Keratinocyte (primary cell): ENCODE data around the gene ARFRP1. TPM values are rescaled to one million over a fixed set of nuclear protein-coding genes. Genes with fewer than 3 reads are reported as not detected.

Source experiments
- DNase-seq: peaks from one replicate; pipeline ENCODE4 v3.0.0-alpha.2; 2011; ENCODE audit warnings: low read depth, missing footprints, low spot score
- FAIRE-seq: peaks from 2 replicates; lab custom pipeline; 2011; peaks lifted over from hg19 to GRCh38; lab: Jason Lieb, UNC
- H2AFZ ChIP-seq: 2 replicates; pipeline ENCODE4 v1.6.0; 2012; ENCODE audit warnings: low read length, control low read depth, inconsistent platforms; ENCODE audit not compliant: control insufficient read depth
- H3K27ac ChIP-seq: 2 replicates; pipeline ENCODE4 v1.5.1; 2011; ENCODE audit warnings: low read length; ENCODE audit not compliant: control insufficient read depth, insufficient read depth
- H3K27me3 ChIP-seq: 3 replicates; pipeline ENCODE4 v1.6.0; 2011; ENCODE audit warnings: low read length; ENCODE audit not compliant: control insufficient read depth, insufficient read depth; ENCODE audit errors: extremely low read depth
- H3K36me3 ChIP-seq, 2 experiments: 2 replicates in 1 of 2; 3 replicates in 1 of 2; pipeline ENCODE4 v1.5.1; 2011; ENCODE audit warnings: low read length in 2 of 2, mild to moderate bottlenecking in 1 of 2; ENCODE audit not compliant: control insufficient read depth in 2 of 2, insufficient read depth in 2 of 2; ENCODE audit errors: extremely low read depth in 1 of 2
- H3K4me1 ChIP-seq: 3 replicates; pipeline ENCODE4 v1.5.1; 2011; ENCODE audit warnings: low read length; ENCODE audit not compliant: control insufficient read depth, insufficient read depth; ENCODE audit errors: extremely low read depth
- H3K4me2 ChIP-seq: 3 replicates; pipeline ENCODE4 v1.6.0; 2011; ENCODE audit warnings: low read depth, low read length; ENCODE audit not compliant: control insufficient read depth, insufficient read depth; ENCODE audit errors: extremely low read depth
- H3K4me3 ChIP-seq, 3 experiments: fragments of 200-600 bp in 1 of 3; sonication (generic) in 1 of 3; 2 replicates in 2 of 3; 3 replicates in 1 of 3; pipeline ENCODE4 v1.5.1; 2011 to 2016; ENCODE audit warnings: low read length in 3 of 3, mild to moderate bottlenecking in 3 of 3, control low read depth in 2 of 3, inconsistent platforms in 1 of 3, low read depth in 1 of 3, mixed read lengths in 1 of 3, mixed run types in 1 of 3, moderate library complexity in 1 of 3; ENCODE audit not compliant: control insufficient read depth in 2 of 3, insufficient read depth in 2 of 3; ENCODE audit errors: extremely low read depth in 1 of 3
- H3K79me2 ChIP-seq: 2 replicates; pipeline ENCODE4 v1.6.0; 2012; ENCODE audit warnings: low read length; ENCODE audit not compliant: control insufficient read depth, insufficient read depth
- H3K9ac ChIP-seq: 3 replicates; pipeline ENCODE4 v1.6.0; 2011; ENCODE audit warnings: low read length; ENCODE audit not compliant: control insufficient read depth, insufficient read depth; ENCODE audit errors: extremely low read depth
- H3K9me1 ChIP-seq: 3 replicates; pipeline ENCODE4 v1.6.0; 2011; ENCODE audit warnings: low read length; ENCODE audit not compliant: control insufficient read depth, insufficient read depth; ENCODE audit errors: extremely low read depth
- H3K9me3 ChIP-seq: 2 replicates; pipeline ENCODE4 v1.5.1; 2012; ENCODE audit warnings: low read depth, low read length; ENCODE audit not compliant: control insufficient read depth
- H4K20me1 ChIP-seq: 3 replicates; pipeline ENCODE4 v1.6.0; 2011; ENCODE audit warnings: low read length; ENCODE audit not compliant: control insufficient read depth, insufficient read depth; ENCODE audit errors: extremely low read depth
- CTCF ChIP-seq, 3 experiments: IDR thresholded peaks in 1 of 3; conservative IDR thresholded peaks in 1 of 3; optimal IDR thresholded peaks in 1 of 3; 2 replicates in 2 of 3; 3 replicates in 1 of 3; pipeline versions ENCODE3 to v1.5.1; 2011; ENCODE audit warnings: low read length in 3 of 3, mild to moderate bottlenecking in 3 of 3, moderate library complexity in 2 of 3, control low read depth in 1 of 3, inconsistent platforms in 1 of 3; ENCODE audit not compliant: insufficient read depth in 2 of 3; ENCODE audit errors: extremely low read depth in 1 of 3
- EZH2 ChIP-seq: IDR thresholded peaks from one replicate; pipeline ENCODE4 v1.6.1; 2012; ENCODE audit warnings: inconsistent platforms, mild to moderate bottlenecking, low read length, moderate library complexity
- dilution Hi-C: fragments of 300-500 bp; cut with MboI; formaldehyde crosslinking; loops from one replicate; pipeline ENCODE4 v1.7.0; 2020; ENCODE audit warnings: low sequenced_read_pairs; ENCODE audit not compliant: extremely low pct_ligation_motif_present
- polyA plus RNA-seq, 5 experiments: library from polyadenylated mRNA; depleted of rRNA in 3 of 5; stranded (reverse) in 3 of 5; stranded (forward) in 1 of 5; unstranded in 1 of 5; fragments of >200 nt; gene quantifications; 1 replicate in 1 of 5; 2 replicates in 3 of 5; 3 replicates in 1 of 5; pipeline versions ENCODE4 v1.2.1 to v1.2.3, GENCODE V29; 2011 to 2012; ENCODE audit warnings: missing spikeins in 2 of 5, low read depth in 1 of 5, low replicate concordance in 1 of 5

ARFRP1 gene
- polyA plus RNA-seq, 1 donor (not counting 4 experiments of a cell fraction or from before 2014, with no cell fraction given), result 30.4 TPM

- dilution Hi-C loops, result no loop called here
- no peak for DNase-seq
Measured at GRCh38 chr20:63740070-63740626, 32.4 kb upstream of the ARFRP1 start.

GRCh38 chr20:63739130-63740069 lies 31.6 kb upstream of the ARFRP1 start, which contains the start of gene SLC2A4RG:
Gene SLC2A4RG, plus strand, starts transcription at chr20:63739776. Its CDS starts 137 bp downstream, at chr20:63739913.
- H2AFZ ChIP-seq, result peak within 1 kb of the TSS; percentile 12
- H3K4me3 ChIP-seq, result peak within 1 kb of the TSS; percentile 51 to 79 (median 73)
- H3K27me3 ChIP-seq, result no peaks in the 10 kb centered on the region
- no peaks in the 10 kb centered on the region for H3K9me1 ChIP-seq
- H3K4me1 ChIP-seq, result peaks cover 30% of the 10 kb centered on the region
- H3K27ac ChIP-seq, result peak within 1 kb of the TSS; percentile 28
- no peaks in the 10 kb centered on the region for H3K9me3 ChIP-seq
- H4K20me1 ChIP-seq, result no peaks in the 10 kb centered on the region
- DNase-seq, result no peak
- FAIRE-seq, result no peak
- H3K36me3 ChIP-seq, result peaks cover 14 to 17% of the 10 kb centered on the region in 2 experiments
- H3K9ac ChIP-seq, result peak within 1 kb of the TSS; percentile 69
- H3K4me2 ChIP-seq, result peak within 1 kb of the TSS; percentile 85
- H3K79me2 ChIP-seq, result no peaks in the 10 kb centered on the region
- TF ChIP-seq EZH2 (no peak), CTCF (optimal IDR thresholded peaks at IDR 0.05 in 1 of 3, IDR thresholded peaks at IDR 0.05 in 1 of 3, conservative IDR thresholded peaks at IDR 0.05 in 1 of 3; ENCODE audit: extremely low read depth in 1 of 3, insufficient read depth in 2 of 3, low read length in 3 of 3) (no peak)
- dilution Hi-C loops, result no loop called here

More at GRCh38 chr20:63740070-63740626, 32.4 kb upstream of the ARFRP1 start:
- FAIRE-seq, result no peak
- TF ChIP-seq CTCF (optimal IDR thresholded peaks at IDR 0.05 in 1 of 3, IDR thresholded peaks at IDR 0.05 in 1 of 3, conservative IDR thresholded peaks at IDR 0.05 in 1 of 3; ENCODE audit: extremely low read depth in 1 of 3, insufficient read depth in 2 of 3, low read length in 3 of 3) (no peak), EZH2 (no peak)
- Histone ChIP-seq H3K9me3 (no peaks in the 10 kb centered on the region), H3K4me2 (peak overlapping the region; percentile 85), H3K9me1 (no peaks in the 10 kb centered on the region), H3K27ac (peak overlapping the region; percentile 28), H3K4me3 (peak overlapping the region; percentile 51 to 79 (median 73)), H3K79me2 (no peaks in the 10 kb centered on the region), H4K20me1 (no peaks in the 10 kb centered on the region), H3K27me3 (no peaks in the 10 kb centered on the region), H3K9ac (peak overlapping the region; percentile 69), H2AFZ (peak overlapping the region; percentile 12), H3K36me3 (peaks cover 10 to 13% of the 10 kb centered on the region in 2 experiments), H3K4me1 (peaks cover 30% of the 10 kb centered on the region)
